ENCODE measurements around the gene BACH2.
"Not testable (repeated sequence)": the region's sequence is repeated elsewhere in the genome, so short reads cannot be mapped to it uniquely, and the experiment has no call there.

BACH2 gene

GRCh38 chr6:90186637-90187371, 109.8 kb downstream of the BACH2 start:
- DNase-seq (ENCODE audit: low read depth in 1 of 2, low spot score in 1 of 2) = no peak

- no peak for DNase-seq (ENCODE audit: low read depth in 1 of 2, low spot score in 1 of 2)
Observed at GRCh38 chr6:90186026-90186425, 110.6 kb downstream of the BACH2 start.

GRCh38 chr6:90184334-90185298, 112.0 kb downstream of the BACH2 start:
- no peak for DNase-seq (ENCODE audit: low read depth in 1 of 2, low spot score in 1 of 2)

GRCh38 chr6:90183587-90184333, 112.9 kb downstream of the BACH2 start:
- DNase-seq (ENCODE audit: low read depth in 1 of 2, low spot score in 1 of 2) = no peak

GRCh38 chr6:90180526-90180925, 116.1 kb downstream of the BACH2 start:
- no peak for DNase-seq (ENCODE audit: low read depth in 1 of 2, low spot score in 1 of 2)

GRCh38 chr6:90179190-90180169, 117.2 kb downstream of the BACH2 start:
- DNase-seq (ENCODE audit: low read depth in 1 of 2, low spot score in 1 of 2) = no peak

GRCh38 chr6:90178384-90178855, 118.2 kb downstream of the BACH2 start:
- DNase-seq (ENCODE audit: low read depth in 1 of 2, low spot score in 1 of 2) = no peak

GRCh38 chr6:90177544-90178383, 118.9 kb downstream of the BACH2 start:
- no peak for DNase-seq (ENCODE audit: low read depth in 1 of 2, low spot score in 1 of 2)

GRCh38 chr6:90175627-90176538, 120.8 kb downstream of the BACH2 start:
- peak in 1 of 2 donors; percentile 71 for DNase-seq (ENCODE audit: low read depth in 1 of 2, low spot score in 1 of 2)

GRCh38 chr6:90173262-90173925, 123.2 kb downstream of the BACH2 start:
- no peak for DNase-seq (ENCODE audit: low read depth in 1 of 2, low spot score in 1 of 2)

- no peak for DNase-seq (ENCODE audit: low read depth in 1 of 2, low spot score in 1 of 2)
Observed at GRCh38 chr6:90170601-90171000, 126.0 kb downstream of the BACH2 start.

- DNase-seq (ENCODE audit: low read depth in 1 of 2, low spot score in 1 of 2) = no peak
Observed at GRCh38 chr6:90169374-90169773, 127.3 kb downstream of the BACH2 start.

GRCh38 chr6:90168693-90169131, 127.9 kb downstream of the BACH2 start:
- no peak for DNase-seq (ENCODE audit: low read depth in 1 of 2, low spot score in 1 of 2)

- DNase-seq (ENCODE audit: low read depth in 1 of 2, low spot score in 1 of 2) = no peak
Observed at GRCh38 chr6:90167514-90168379, 128.9 kb downstream of the BACH2 start.

GRCh38 chr6:90166155-90166924, 130.3 kb downstream of the BACH2 start:
- DNase-seq (ENCODE audit: low read depth in 1 of 2, low spot score in 1 of 2) = not testable (repeated sequence)

All from activated CD4-positive, alpha-beta T cell treated with anti-CD3 and anti-CD28 coated beads, Interleukin-2, amount 50 U/mL, for 24 hours (primary cell).